H9 (cell line): ENCODE results near the gene ZNF814. TPM values are rescaled to one million over a fixed set of nuclear protein-coding genes. Genes with fewer than 3 reads are reported as not detected.

ENCODE experiments used
- DNase-seq: peaks from one replicate; pipeline ENCODE4 v3.0.0-alpha.2; 2017
- H2AFZ ChIP-seq: one replicate; pipeline ENCODE4 v1.6.1; 2013; ENCODE audit warnings: mild to moderate bottlenecking, low read length, control low read depth, moderate library complexity
- H2AK5ac ChIP-seq: 2 replicates; pipeline ENCODE4 v1.6.1; 2013; ENCODE audit warnings: low read length, control low read depth, mixed read lengths; ENCODE audit not compliant: insufficient read length
- H2BK120ac ChIP-seq: one replicate; pipeline ENCODE4 v1.6.1; 2013; ENCODE audit warnings: low read depth, mild to moderate bottlenecking, low read length, control low read depth, inconsistent platforms; ENCODE audit not compliant: poor library complexity, severe bottlenecking
- H2BK12ac ChIP-seq: 2 replicates; pipeline ENCODE4 v1.6.1; 2013; ENCODE audit warnings: low read length, control low read depth, mixed read lengths, low read depth; ENCODE audit not compliant: insufficient read length
- H2BK15ac ChIP-seq: 2 replicates; pipeline ENCODE4 v1.6.1; 2013; ENCODE audit warnings: low read depth, low read length, control low read depth
- H2BK20ac ChIP-seq: one replicate; pipeline ENCODE4 v1.6.1; 2013; ENCODE audit warnings: low read depth, mild to moderate bottlenecking, low read length, control low read depth, inconsistent platforms; ENCODE audit not compliant: poor library complexity, severe bottlenecking
- H2BK5ac ChIP-seq: 2 replicates; pipeline ENCODE4 v1.6.1; 2013; ENCODE audit warnings: low read length, control low read depth, mixed read lengths; ENCODE audit not compliant: insufficient read length
- H3K14ac ChIP-seq: 2 replicates; pipeline ENCODE4 v1.6.1; 2013; ENCODE audit warnings: low read length, control low read depth; ENCODE audit not compliant: insufficient read depth
- H3K18ac ChIP-seq: 2 replicates; pipeline ENCODE4 v1.6.1; 2013; ENCODE audit warnings: low read depth, mild to moderate bottlenecking, mixed read lengths, low read length, control low read depth; ENCODE audit not compliant: insufficient read length
- H3K23ac ChIP-seq: 2 replicates; pipeline ENCODE4 v1.6.1; 2013; ENCODE audit warnings: low read length, control low read depth, mixed read lengths, low read depth; ENCODE audit not compliant: insufficient read length
- H3K23me2 ChIP-seq: 2 replicates; pipeline ENCODE4 v1.6.1; 2013; ENCODE audit warnings: low read depth, mild to moderate bottlenecking, mixed read lengths, low read length, control low read depth; ENCODE audit not compliant: insufficient read length, poor library complexity, severe bottlenecking
- H3K27ac ChIP-seq: 2 replicates; pipeline ENCODE4 v1.5.1; 2013; ENCODE audit warnings: low read length, control low read depth, mixed read lengths, low read depth; ENCODE audit not compliant: insufficient read length
- H3K27me3 ChIP-seq: 2 replicates; pipeline ENCODE4 v1.6.1; 2013; ENCODE audit warnings: low read length, control low read depth, inconsistent platforms; ENCODE audit not compliant: insufficient read depth
- H3K4ac ChIP-seq: 2 replicates; pipeline ENCODE4 v1.6.1; 2013; ENCODE audit warnings: low read depth, mild to moderate bottlenecking, control low read depth, inconsistent platforms, low read length, moderate library complexity
- H3K4me1 ChIP-seq: 2 replicates; pipeline ENCODE4 v1.6.1; 2013; ENCODE audit warnings: low read length, control low read depth, inconsistent platforms; ENCODE audit not compliant: insufficient read depth
- H3K4me2 ChIP-seq: 2 replicates; pipeline ENCODE4 v1.6.1; 2013; ENCODE audit warnings: low read length, control low read depth, mixed read lengths; ENCODE audit not compliant: insufficient read length, insufficient read depth
- H3K56ac ChIP-seq: 2 replicates; pipeline ENCODE4 v1.6.1; 2013; ENCODE audit warnings: low read depth, mild to moderate bottlenecking, mixed read lengths, low read length, control low read depth; ENCODE audit not compliant: insufficient read length
- H3K79me1 ChIP-seq: 2 replicates; pipeline ENCODE4 v1.6.1; 2013; ENCODE audit warnings: low read depth, mild to moderate bottlenecking, moderate library complexity, low read length, control low read depth, inconsistent platforms; ENCODE audit not compliant: insufficient read depth, poor library complexity, severe bottlenecking
- H3K79me2 ChIP-seq: 2 replicates; pipeline ENCODE4 v1.6.1; 2013; ENCODE audit warnings: low read length, control low read depth, inconsistent platforms; ENCODE audit not compliant: insufficient read depth
- H3K9ac ChIP-seq: 2 replicates; pipeline ENCODE4 v1.6.1; 2013; ENCODE audit warnings: low read length, control low read depth, mixed read lengths; ENCODE audit not compliant: insufficient read length; ENCODE audit errors: extremely low read depth
- H3K9me3 ChIP-seq: one replicate; pipeline ENCODE4 v1.6.1; 2013; ENCODE audit warnings: low read depth, low read length, inconsistent platforms; ENCODE audit not compliant: control insufficient read depth
- H3T11ph ChIP-seq: one replicate; pipeline ENCODE4 v1.6.1; 2013; ENCODE audit warnings: mild to moderate bottlenecking, low read length, control low read depth, inconsistent platforms
- H4K20me1 ChIP-seq: one replicate; pipeline ENCODE4 v1.6.1; 2013; ENCODE audit not compliant: control insufficient read depth, insufficient read length, insufficient read depth
- H4K5ac ChIP-seq: 2 replicates; pipeline ENCODE4 v1.6.1; 2013; ENCODE audit warnings: low read depth, mild to moderate bottlenecking, mixed read lengths, low read length, control low read depth; ENCODE audit not compliant: insufficient read length
- H4K8ac ChIP-seq: replicated peaks from 2 replicates; pipeline ENCODE4 v1.6.1; 2013; ENCODE audit warnings: low read length, control low read depth, mixed read lengths, low read depth; ENCODE audit not compliant: insufficient read length
- H4K91ac ChIP-seq: 2 replicates; pipeline ENCODE4 v1.6.1; 2013; ENCODE audit warnings: low read depth, mild to moderate bottlenecking, moderate library complexity, mixed read lengths, low read length, control low read depth; ENCODE audit not compliant: insufficient read length
- H3K27ac Mint-ChIP-seq, 3 experiments: 2 replicates in 2 of 3; 3 replicates in 1 of 3; pipeline ENCODE4 v1.8.0; 2020 to 2021; ENCODE audit warnings: mixed read lengths in 3 of 3, mild to moderate bottlenecking in 1 of 3, moderate library complexity in 1 of 3
- H3K27me3 Mint-ChIP-seq: 2 replicates; pipeline ENCODE4 v1.8.0; 2021; ENCODE audit warnings: low read depth, mild to moderate bottlenecking, moderate library complexity, mixed read lengths
- H3K36me3 Mint-ChIP-seq, 3 experiments: 2 replicates in 2 of 3; 3 replicates in 1 of 3; pipeline ENCODE4 v1.8.0; 2020 to 2021; ENCODE audit warnings: low read depth in 3 of 3, mixed read lengths in 3 of 3; ENCODE audit not compliant: insufficient read depth in 1 of 3
- H3K4me1 Mint-ChIP-seq, 2 experiments: 2 replicates each; pipeline ENCODE4 v1.8.0; 2020; ENCODE audit warnings: mixed read lengths in 2 of 2
- H3K4me3 Mint-ChIP-seq, 2 experiments: 2 replicates in 1 of 2; 3 replicates in 1 of 2; pipeline ENCODE4 v1.8.0; 2020 to 2021; ENCODE audit warnings: mild to moderate bottlenecking in 2 of 2, mixed read lengths in 2 of 2, moderate library complexity in 1 of 2
- H3K9me3 Mint-ChIP-seq, 2 experiments: 2 replicates in 1 of 2; 3 replicates in 1 of 2; pipeline ENCODE4 v1.8.0; 2020; ENCODE audit warnings: mild to moderate bottlenecking in 2 of 2, mixed read lengths in 2 of 2, moderate library complexity in 1 of 2
- CTCF ChIP-seq: fragments of 200-600 bp; sonication (generic); conservative IDR thresholded peaks from 3 replicates; pipeline ENCODE4 v1.8.0; 2021; ENCODE audit warnings: antibody characterized with exemption, mild to moderate bottlenecking
- WGBS: extraction: QIAGEN DNeasy Blood & Tissue Kit; methylation state at CpG from one replicate; pipeline ENCODE4 v1.1.7; 2013; ENCODE audit warnings: missing lambda C conversion rate, low lambda C conversion rate, mixed read lengths; ENCODE audit not compliant: insufficient read length; ENCODE audit errors: extremely low coverage; 5-methylcytosine and 5-hydroxymethylcytosine counted together
- total RNA-seq: library from RNA; stranded (reverse); gene quantifications from 2 replicates; pipeline ENCODE4 v1.2.1, GENCODE V29; 2021

Gene ZNF814
- total RNA-seq, 1 experiment from 2014 or later: 103 TPM

- Histone ChIP-seq H4K91ac (no peak overlapping the region), H2AFZ (no peak overlapping the region), H2BK15ac (no peak overlapping the region), H3K14ac (no peak overlapping the region), H3K79me2 (peaks cover 25% of the 10 kb centered on the region; the same call in 1 of the 2 replicates), H2AK5ac (no peak overlapping the region), H3K4ac (no peak overlapping the region), H3K27ac (no peak overlapping the region), H2BK5ac (no peak overlapping the region), H3K23me2 (peaks cover 14% of the 10 kb centered on the region), H3K18ac (no peak overlapping the region), H2BK12ac (no peak overlapping the region), H3K56ac (no peak overlapping the region), H4K8ac (no peak overlapping the region), H3K79me1 (peaks cover under 1% of the 10 kb centered on the region), H3K4me1 (no peaks in the 10 kb centered on the region; the same call in 1 of the 2 replicates), H3K27me3 (no peaks in the 10 kb centered on the region), H3T11ph (no peak overlapping the region), H4K20me1 (no peaks in the 10 kb centered on the region), H2BK120ac (no peak overlapping the region), H2BK20ac (no peak overlapping the region), H4K5ac (no peak overlapping the region), H3K4me2 (no peak overlapping the region), H3K9me3 (no peaks in the 10 kb centered on the region), H3K23ac (no peak overlapping the region), H3K9ac (no peak overlapping the region)
- peaks cover 7 to 34% (median 28%) of the 10 kb centered on the region in 3 experiments for H3K36me3 Mint-ChIP-seq
- H3K27me3 Mint-ChIP-seq: no peaks in the 10 kb centered on the region
- peak overlapping the region; percentile 96 to 98; a peak in 3 of 5 replicates for H3K4me3 Mint-ChIP-seq
- no peak for DNase-seq
- no CpG with 5 or more reads among the region's 14 CpGs for WGBS
- H3K4me1 Mint-ChIP-seq: peaks cover 43 to 45% of the 10 kb centered on the region in 2 experiments
- H3K27ac Mint-ChIP-seq: peak overlapping the region in 2 of 3 experiments; percentile 66 to 81; a peak in 4 of 7 replicates
- H3K9me3 Mint-ChIP-seq: peaks cover 0 to 2% of the 10 kb centered on the region in 2 experiments; a peak in 1 of 5 replicates
- no peak for TF ChIP-seq CTCF
These were observed 70.9 kb downstream of the ZNF814 start for GRCh38 chr19:57817976-57818375.
